ENCODE measurements around the gene ASB1.

Gene ASB1

GRCh38 chr2:238473523-238473922 lies 46.8 kb downstream of the ASB1 start:
- no peak for DNase-seq

DNA sequence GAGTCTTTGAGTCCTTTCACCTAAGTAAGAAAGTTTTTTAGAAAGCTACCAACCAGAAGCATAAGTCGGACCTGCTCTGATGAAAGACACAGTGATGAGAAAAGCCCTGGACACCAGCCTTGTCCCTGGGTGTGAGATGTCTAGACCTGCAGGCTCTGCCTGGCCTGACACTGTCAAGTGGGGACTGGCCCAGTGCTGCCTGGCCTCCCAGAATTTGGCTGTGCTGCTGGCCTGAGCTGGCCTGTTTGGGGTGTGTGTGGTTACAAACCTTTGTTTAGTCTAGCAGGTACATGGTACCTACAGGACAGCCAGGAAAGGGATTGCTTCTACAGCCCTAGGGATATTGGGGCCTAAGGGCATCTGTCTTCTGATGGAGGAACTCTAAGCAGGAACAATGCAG lies 48.3 kb downstream of the ASB1 start:
- no peak for DNase-seq

- no peak for DNase-seq
Measured at GRCh38 chr2:238475566-238475965, 48.8 kb downstream of the ASB1 start.

- DNase-seq, result no peak
Measured at GRCh38 chr2:238476258-238476657, 49.5 kb downstream of the ASB1 start.

DNA sequence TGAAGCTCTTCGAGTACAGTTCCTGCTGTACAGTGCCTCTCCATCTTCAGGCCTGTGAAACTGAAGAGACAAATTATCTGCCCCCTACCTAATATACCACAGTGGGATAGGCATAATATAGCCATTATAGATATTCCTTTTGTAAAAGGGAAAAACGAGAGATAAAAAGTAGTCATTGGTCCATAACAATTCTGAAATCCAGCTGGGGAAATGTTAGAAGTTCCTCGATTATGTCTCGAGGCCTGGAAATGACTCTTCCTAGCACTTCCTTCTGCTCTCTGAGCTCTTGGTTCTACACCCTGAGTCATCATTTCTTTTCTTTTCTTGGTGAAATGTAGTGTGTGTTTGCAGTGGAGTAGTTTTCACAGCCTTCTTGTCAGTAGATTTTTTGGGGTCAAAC lies 51.5 kb downstream of the ASB1 start:
- DNase-seq, result no peak

GRCh38 chr2:238479847-238480246 lies 53.1 kb downstream of the ASB1 start:
- DNase-seq, result no peak

DNA sequence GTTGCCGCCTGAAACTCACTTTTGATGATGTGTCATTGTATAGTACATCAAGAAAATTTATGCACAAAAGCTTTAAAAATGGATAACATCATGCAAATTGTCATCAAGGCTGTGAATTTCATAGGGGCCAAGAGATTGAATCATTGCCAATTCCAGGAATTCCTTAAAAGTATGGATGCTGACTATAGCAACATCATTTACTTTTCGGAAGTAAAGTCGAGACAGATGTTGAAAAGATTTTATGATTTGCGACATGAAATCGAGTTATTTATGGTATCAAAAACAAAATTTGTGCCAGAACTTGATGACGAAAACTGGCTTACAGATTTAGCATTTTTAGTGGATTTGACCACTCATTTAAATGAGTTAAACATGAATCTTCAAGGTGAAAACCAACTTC lies 56.3 kb downstream of the ASB1 start:
- DNase-seq, result no peak

DNA sequence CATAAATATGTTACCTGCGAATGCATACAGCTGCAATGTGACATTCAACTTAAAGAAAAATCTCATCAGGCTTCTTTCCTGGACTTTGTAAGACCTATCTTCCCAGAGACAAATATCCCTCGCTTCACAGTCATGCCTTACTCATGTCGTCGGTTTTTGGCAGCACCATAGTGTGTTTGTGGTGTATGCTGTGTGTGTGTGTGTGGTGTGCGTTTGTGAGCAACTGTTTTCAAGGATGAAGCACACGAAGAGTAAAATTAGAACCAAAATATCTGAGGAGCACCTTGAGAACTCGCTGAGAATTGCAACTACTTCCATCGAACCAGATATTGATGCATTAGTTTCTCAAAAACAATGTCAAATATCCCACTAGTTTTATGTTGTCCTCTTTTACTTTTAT lies 56.9 kb downstream of the ASB1 start:
- DNase-seq, result no peak

DNA sequence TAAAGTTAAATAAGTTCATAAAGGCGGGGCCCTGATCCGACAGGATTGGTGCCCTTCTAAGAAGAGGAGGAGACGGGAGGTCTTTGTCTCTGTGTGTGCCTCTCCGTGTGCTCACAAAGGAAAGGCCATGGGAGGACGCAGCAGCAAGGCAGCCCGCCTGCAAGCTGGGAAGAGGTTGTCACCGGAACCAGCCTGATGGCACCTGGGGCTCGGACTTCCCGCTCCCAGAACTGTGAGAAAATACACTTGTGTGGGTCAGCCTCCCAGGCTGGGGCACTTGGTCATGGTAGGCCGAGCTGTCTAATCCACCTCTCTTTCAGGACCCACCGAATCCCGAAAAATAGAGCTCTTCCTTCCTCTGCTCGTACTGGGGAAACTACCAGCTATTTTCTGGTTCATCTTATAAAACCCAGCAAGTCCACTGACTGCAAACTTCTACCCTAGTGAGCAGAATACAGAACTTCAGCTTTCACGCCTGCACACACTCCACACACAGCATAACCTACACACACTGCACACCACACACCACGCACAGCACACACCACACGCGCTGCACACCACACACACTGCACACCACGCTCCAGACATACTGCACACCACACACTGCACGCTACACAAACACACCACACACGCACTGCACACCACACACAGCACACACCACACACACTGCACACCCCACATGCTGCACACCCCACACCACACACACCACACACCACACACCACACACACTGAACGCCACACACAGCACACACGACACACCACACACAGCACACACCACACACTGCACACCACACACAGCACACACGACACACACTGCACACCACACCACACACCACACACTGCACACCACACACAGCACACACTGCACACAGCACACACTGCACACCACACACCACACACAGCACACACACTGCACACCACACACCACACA lies 58.1 kb downstream of the ASB1 start:
- DNase-seq, result no peak

- no peak for DNase-seq
Measured at GRCh38 chr2:238486123-238486848, 59.6 kb downstream of the ASB1 start.

- no peak for DNase-seq
Measured at GRCh38 chr2:238487134-238487533, 60.4 kb downstream of the ASB1 start.

- no peak for DNase-seq
Measured at GRCh38 chr2:238487652-238488346, 61.1 kb downstream of the ASB1 start.

- DNase-seq, result no peak
Measured at GRCh38 chr2:238488347-238488826, 61.7 kb downstream of the ASB1 start.

DNA sequence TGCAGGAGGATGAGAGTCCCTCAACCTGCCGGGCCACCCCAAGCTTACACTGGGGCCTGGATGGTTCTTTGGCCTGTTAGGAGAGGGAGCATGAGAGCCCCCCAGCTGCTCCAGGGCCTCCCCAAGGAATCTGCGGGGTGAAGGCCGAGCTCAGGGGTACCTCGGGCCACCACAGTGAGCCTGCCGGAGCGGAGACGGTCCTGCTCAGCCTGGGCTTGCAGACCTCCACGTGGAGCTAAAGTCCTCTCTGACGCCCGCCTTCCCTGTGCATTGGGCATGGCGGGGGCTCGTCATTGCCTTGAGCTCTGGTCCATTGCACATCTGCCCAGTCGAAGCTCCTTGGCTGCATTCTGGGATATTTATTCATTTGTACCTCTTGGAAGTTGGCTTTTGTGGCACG lies 62.7 kb downstream of the ASB1 start:
- no peak for DNase-seq

DNA sequence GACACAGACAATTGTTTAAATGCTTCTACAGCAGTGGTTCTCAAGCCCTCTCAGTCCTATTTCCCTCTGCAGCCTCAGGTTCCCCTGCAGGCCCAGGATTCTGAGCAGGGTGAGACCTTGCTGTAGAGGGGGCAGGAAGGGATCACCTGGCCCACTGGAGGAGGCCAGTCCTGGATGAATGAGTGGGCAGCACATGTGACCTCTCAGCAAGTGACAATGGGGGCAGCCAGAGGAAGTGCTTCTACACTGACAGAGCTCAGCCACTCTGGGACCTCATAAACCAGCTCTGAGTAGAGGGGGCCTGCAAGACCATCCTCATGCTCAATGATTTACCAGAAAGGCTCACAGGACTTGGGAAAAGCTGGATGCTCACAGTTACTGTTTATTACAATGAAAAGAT lies 63.2 kb downstream of the ASB1 start:
- no peak for DNase-seq

DNA sequence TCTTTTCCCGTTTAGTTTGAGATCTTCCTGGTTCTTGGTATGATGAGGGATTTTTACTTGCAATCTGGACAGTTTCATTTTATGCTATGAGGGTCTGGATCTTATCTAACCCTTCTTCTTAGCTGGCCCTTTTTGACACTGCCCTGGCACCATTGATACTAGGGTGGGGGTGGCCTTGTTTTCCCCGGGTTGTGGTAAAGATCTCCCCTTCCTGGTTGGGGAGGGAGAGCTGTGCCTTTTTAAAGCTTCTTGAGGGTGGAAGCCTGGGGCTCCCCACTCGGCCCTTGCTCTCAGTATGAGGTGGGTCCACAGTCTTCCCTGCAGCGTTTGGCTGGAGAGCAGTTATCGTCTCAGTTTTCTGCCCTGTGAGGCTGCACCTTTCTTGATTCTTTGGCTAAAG lies 66.1 kb downstream of the ASB1 start:
- DNase-seq, result no peak

DNA sequence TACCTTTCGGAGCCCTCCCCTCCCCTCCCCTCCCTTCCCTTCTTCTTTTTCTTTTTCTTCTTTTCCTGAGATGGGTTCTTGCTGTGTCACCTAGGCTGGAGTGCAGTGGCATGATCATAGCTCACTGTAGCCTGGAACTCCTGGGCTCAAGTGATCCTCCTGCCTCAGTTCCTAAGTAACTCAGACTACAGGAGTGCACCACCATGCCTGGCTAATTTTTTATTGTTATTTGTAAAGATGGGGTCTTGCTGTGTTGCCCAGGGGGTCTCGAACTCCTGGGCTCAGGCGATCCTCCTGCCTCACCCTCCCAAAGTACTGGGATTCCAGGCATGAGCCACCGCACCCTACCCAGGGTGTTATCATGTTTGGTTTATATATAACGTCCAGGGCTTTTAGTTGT lies 66.7 kb downstream of the ASB1 start:
- DNase-seq, result no peak

DNA sequence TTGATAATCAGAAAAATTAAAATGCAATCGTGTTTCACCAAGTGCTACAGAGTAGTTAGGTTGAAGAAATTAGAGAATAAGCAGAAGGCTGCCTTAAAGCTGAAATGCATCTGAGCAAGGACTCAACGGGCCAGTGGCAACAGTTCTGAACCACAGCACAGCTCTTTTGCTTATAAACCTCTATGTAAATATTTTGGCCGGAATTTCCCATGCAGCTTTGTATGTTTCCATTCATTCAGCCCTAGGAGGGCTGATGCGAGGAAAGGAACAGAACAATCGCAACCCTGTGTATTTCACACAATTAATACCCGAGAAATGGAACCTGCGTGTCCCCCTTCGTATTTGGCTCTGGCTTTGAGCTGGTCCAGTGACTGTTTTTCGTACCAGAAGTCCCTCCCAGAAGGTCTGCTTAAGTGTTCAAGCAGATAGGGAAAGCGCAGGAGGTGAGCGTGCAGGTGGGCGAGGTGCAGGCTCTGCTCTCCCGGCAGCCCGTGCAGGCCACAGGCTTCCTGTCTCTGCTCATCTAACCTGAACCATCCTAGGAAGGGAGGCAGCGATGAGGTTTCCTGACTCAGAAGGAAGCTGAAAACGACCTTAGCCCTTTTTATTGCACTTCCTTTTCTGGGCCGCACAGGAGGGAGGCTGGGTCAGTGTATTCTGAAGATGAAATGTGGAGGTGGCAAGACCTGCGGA lies 67.3 kb downstream of the ASB1 start:
- no peak for DNase-seq

GRCh38 chr2:238494573-238494961 lies 67.8 kb downstream of the ASB1 start:
- no peak for DNase-seq

GRCh38 chr2:238495422-238495821 lies 68.7 kb downstream of the ASB1 start:
- DNase-seq, result no peak

DNA sequence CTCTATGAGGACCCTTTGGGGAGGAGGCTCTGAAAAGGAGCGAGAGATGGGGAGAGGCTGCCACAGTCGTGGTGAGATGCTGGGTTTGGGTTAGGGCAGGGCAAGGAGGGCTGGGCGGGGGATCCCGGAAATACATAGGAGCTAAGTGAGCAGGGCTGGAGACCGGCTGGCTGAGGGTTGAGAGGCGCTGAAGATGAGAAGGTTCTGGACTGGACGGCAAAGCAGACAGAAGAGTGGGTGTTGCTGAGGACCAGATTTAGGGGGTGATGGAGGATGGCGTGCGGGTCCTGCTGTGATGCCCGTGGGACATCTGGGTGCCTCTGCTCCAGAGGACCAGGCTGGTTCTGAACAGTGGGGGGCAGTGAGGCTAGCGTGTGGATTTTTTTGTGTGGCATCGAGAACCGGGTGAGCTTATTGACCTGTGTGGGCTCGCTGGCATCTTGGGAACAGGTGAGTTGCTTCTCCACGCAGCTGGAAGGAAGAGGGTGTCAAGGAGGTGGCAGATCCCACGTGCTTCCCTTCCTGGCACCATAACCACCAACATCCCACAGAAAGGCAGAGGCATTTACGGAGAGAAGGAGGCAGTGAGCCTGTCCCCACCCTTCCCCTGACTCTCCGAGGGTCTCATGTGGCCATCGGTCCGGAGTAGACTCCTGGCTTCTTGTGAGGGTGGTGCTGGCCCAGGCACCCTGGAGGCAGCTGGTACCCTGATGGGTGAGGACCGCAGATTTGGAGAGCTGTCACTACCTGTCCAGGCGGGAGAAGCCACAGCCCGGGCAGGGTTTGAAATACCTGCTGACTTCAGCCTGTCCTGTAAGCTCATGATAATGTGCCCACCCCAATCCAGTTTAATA lies 70.3 kb downstream of the ASB1 start:
- no peak for DNase-seq

DNA sequence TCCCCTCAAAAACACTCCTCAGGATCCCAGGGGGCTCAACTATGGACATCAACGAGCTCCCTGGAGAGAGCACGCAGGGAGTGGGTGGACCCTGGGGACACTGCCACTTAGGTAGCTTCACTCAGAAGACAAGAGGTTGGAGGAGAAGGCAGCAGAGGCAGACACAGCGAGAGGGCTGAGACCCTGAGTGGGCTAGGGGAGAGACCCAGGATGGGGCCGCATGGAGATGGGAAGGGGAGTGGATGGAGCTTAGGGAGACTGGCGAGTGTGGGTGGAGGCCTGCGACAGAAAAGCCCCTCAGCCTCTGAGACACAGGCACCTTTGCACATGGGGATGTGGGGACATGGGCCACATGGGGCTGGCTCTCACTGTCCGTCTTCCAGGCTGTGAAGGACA lies 70.9 kb downstream of the ASB1 start:
- DNase-seq, result no peak

Measured in hippocampal formation (tissue), 2 donors.